ENCODE measurements around the gene IRF8. TPM values are rescaled to one million over a fixed set of nuclear protein-coding genes. Genes with fewer than 3 reads are reported as not detected.
"Not testable (repeated sequence)": the region's sequence is repeated elsewhere in the genome, so short reads cannot be mapped to it uniquely, and the experiment has no call there.

IRF8 gene
- total RNA-seq, 2 experiments from 2014 or later: 323 to 328 TPM

DNA sequence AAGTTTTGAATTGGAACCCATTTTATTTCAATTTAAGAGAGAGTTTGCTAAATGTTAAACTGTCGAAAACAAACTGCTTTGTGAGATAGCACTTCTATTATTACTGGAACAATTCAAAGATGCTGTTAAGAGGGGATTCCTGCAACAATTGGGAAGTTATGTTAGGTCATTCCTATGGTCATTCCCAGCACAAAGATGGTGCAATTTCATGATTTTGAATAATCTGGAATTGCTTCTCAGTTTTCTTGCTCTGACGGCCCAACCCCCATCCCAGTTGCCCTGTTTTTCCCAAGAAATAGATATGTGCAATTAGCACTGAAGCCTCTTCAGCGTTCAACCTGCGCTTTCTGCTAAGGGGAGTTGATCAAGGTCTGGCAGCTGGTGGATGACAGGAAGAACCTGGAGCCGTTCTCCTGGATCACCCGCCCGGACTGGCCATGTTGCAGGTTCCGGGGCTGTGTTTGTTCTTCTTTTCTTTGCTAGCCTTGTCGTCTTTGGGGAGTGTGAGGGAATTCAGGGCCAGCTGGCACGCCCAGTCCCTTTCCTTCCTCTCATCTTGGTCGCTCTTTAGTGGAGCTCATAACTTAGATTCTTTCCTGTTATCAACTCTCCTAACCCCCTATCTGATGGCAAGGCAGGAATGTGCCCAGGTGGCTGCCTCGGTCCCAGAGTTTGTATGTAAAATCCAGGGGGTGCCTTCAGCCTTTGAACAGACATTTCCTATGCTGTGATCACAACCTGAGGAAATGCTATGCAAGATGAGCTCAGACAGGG lies 29.0 kb upstream of the IRF8 start:
- H3K27ac Mint-ChIP-seq: peak overlapping the region; percentile 55
- CTCF ChIA-PET: interaction anchor here (0.6 to 1.1 kb wide), 3 partner anchors 24 to 119 kb away, joined by 3 to 4 read pairs (median 3); no protein-coding TSS in a partner anchor
- intact Hi-C loops (cut with micrococcal nuclease): loop anchor here (1.0 kb wide), 3 partner anchors 10 to 77 kb away; no protein-coding TSS in a partner anchor
- no peaks in the 10 kb centered on the region for H3K27me3 Mint-ChIP-seq (ENCODE audit: low read depth)
- peaks cover 4% of the 10 kb centered on the region for H3K9me3 Mint-ChIP-seq
- no peak for DNase-seq
- H3K4me3 Mint-ChIP-seq: no peak overlapping the region
- no peaks in the 10 kb centered on the region for H3K36me3 Mint-ChIP-seq (ENCODE audit: low read depth)
- H3K4me1 Mint-ChIP-seq (ENCODE audit: low read depth): peaks cover 34% of the 10 kb centered on the region

GRCh38 chr16:85871756-85872155 lies 27.2 kb upstream of the IRF8 start:
- Mint-ChIP-seq H3K9me3 (peaks cover 4% of the 10 kb centered on the region), H3K27ac (peak overlapping the region; percentile 58)
- intact Hi-C loops (cut with micrococcal nuclease): no loop called here

GRCh38 chr16:85872734-85873133 lies 26.2 kb upstream of the IRF8 start:
- CTCF ChIA-PET: no interaction called here
- Mint-ChIP-seq H3K4me3 (no peak overlapping the region), H3K36me3 (ENCODE audit: low read depth) (no peaks in the 10 kb centered on the region), H3K27ac (no peak overlapping the region), H3K9me3 (peaks cover 4% of the 10 kb centered on the region), H3K4me1 (ENCODE audit: low read depth) (peaks cover 34% of the 10 kb centered on the region), H3K27me3 (ENCODE audit: low read depth) (peaks cover 2% of the 10 kb centered on the region)
- no peak for DNase-seq
- intact Hi-C loops (cut with micrococcal nuclease): no loop called here

More at GRCh38 chr16:85871756-85872155, 27.2 kb upstream of the IRF8 start:
- Mint-ChIP-seq H3K4me3 (no peak overlapping the region), H3K4me1 (ENCODE audit: low read depth) (peaks cover 34% of the 10 kb centered on the region), H3K36me3 (ENCODE audit: low read depth) (no peaks in the 10 kb centered on the region), H3K27me3 (ENCODE audit: low read depth) (peaks cover 2% of the 10 kb centered on the region)
- CTCF ChIA-PET: no interaction called here
- DNase-seq: no peak

DNA sequence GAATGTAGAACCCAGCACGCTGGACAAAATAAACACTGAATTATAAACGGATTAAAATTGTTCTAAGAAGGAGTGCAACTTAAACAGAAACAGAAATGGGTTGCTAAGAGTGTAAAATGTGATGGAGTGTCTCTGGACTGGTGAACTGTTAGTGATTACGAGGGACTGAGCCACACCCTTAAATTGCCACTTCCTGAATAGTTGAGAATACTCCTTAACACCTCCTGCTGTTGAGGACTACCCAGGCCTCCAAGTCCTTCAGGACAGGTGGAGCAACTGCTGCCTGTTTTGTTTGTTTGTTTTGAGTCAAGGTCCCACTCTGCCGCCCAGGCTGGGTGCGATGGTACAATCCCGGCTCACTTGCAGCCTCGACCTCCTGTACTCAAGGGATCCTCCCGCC lies 25.8 kb upstream of the IRF8 start:
- no peak for DNase-seq
- intact Hi-C loops (cut with micrococcal nuclease): no loop called here
- H3K27me3 Mint-ChIP-seq (ENCODE audit: low read depth): peaks cover 2% of the 10 kb centered on the region
- H3K36me3 Mint-ChIP-seq (ENCODE audit: low read depth): no peaks in the 10 kb centered on the region
- H3K4me1 Mint-ChIP-seq (ENCODE audit: low read depth): peaks cover 34% of the 10 kb centered on the region
- CTCF ChIA-PET: no interaction called here
- H3K27ac Mint-ChIP-seq: no peak overlapping the region
- no peak overlapping the region for H3K4me3 Mint-ChIP-seq
- H3K9me3 Mint-ChIP-seq: peaks cover 4% of the 10 kb centered on the region

DNA sequence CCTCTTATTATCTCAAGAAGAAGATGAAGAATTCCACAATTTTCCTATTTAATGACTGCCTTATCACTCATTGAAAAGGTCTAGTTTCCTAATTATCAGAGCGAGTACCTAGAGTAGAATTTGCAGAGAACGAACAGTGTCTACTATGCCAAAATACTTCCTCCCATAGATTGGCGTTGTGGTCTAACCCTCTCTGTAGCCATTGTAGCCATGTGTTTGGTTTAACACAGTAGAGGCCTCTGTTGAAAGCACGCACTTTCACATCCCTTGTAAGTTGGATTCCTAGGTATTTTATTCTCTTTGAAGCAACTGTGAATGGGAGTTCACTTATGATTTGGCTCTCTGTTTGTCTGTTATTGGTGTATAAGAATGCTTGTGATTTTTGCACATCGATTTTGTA lies 24.9 kb upstream of the IRF8 start:
- H3K27me3 Mint-ChIP-seq (ENCODE audit: low read depth): not testable (repeated sequence)

DNA sequence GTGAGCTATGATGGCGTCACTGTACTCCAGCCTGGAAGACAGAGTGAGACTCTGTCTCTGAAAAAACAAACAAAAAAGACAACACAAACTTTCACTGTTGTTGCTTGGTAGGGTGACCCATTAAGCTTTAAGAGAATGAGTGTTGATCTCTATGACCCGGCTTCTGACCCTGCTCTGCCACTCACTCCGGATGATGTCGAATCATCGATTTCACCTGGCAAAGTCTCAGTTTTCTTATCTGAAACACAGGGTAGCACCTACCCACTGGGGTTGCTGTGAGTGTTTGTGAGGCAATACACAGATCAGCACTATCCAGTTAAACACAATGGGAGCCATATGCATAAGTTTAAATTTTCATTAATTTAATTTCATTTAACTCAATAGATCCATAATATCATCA lies 20.6 kb upstream of the IRF8 start:
- CTCF ChIA-PET: no interaction called here
- no peak overlapping the region for H3K27ac Mint-ChIP-seq
- DNase-seq: no peak
- H3K4me1 Mint-ChIP-seq (ENCODE audit: low read depth): peaks cover 39% of the 10 kb centered on the region
- no peak overlapping the region for H3K4me3 Mint-ChIP-seq
- intact Hi-C loops (cut with micrococcal nuclease): no loop called here
- H3K27me3 Mint-ChIP-seq (ENCODE audit: low read depth): peaks cover 4% of the 10 kb centered on the region
- no peaks in the 10 kb centered on the region for H3K36me3 Mint-ChIP-seq (ENCODE audit: low read depth)
- H3K9me3 Mint-ChIP-seq: no peaks in the 10 kb centered on the region

More for the DNA sequence above, 24.9 kb upstream of the IRF8 start:
- CTCF ChIA-PET; H3K36me3 Mint-ChIP-seq (ENCODE audit: low read depth); DNase-seq; H3K9me3 Mint-ChIP-seq; intact Hi-C loops (cut with micrococcal nuclease); H3K27ac Mint-ChIP-seq; H3K4me3 Mint-ChIP-seq: not testable (repeated sequence)
- H3K4me1 Mint-ChIP-seq (ENCODE audit: low read depth): peaks cover 28% of the 10 kb centered on the region

GRCh38 chr16:85878875-85879274 lies 20.1 kb upstream of the IRF8 start:
- intact Hi-C loops (cut with micrococcal nuclease): no loop called here
- CTCF ChIA-PET: no interaction called here

GRCh38 chr16:85879549-85879948 lies 19.4 kb upstream of the IRF8 start:
- Mint-ChIP-seq H3K27me3 (ENCODE audit: low read depth) (peaks cover 14% of the 10 kb centered on the region), H3K4me1 (ENCODE audit: low read depth) (peaks cover 44% of the 10 kb centered on the region), H3K27ac (no peak overlapping the region), H3K36me3 (ENCODE audit: low read depth) (no peaks in the 10 kb centered on the region), H3K4me3 (no peak overlapping the region), H3K9me3 (no peaks in the 10 kb centered on the region)
- DNase-seq: no peak
- intact Hi-C loops (cut with micrococcal nuclease): no loop called here
- CTCF ChIA-PET: no interaction called here

More at GRCh38 chr16:85878875-85879274, 20.1 kb upstream of the IRF8 start:
- H3K4me1 Mint-ChIP-seq (ENCODE audit: low read depth): peaks cover 43% of the 10 kb centered on the region
- no peaks in the 10 kb centered on the region for H3K36me3 Mint-ChIP-seq (ENCODE audit: low read depth)
- no peak for DNase-seq
- H3K9me3 Mint-ChIP-seq: no peaks in the 10 kb centered on the region
- no peak overlapping the region for H3K27ac Mint-ChIP-seq
- H3K4me3 Mint-ChIP-seq: no peak overlapping the region
- H3K27me3 Mint-ChIP-seq (ENCODE audit: low read depth): peaks cover 8% of the 10 kb centered on the region

GRCh38 chr16:85879975-85880831 lies 18.8 kb upstream of the IRF8 start:
- H3K9me3 Mint-ChIP-seq: no peaks in the 10 kb centered on the region
- DNase-seq: peak; percentile 56
- H3K4me3 Mint-ChIP-seq: no peak overlapping the region
- peaks cover 44% of the 10 kb centered on the region for H3K4me1 Mint-ChIP-seq (ENCODE audit: low read depth)
- H3K36me3 Mint-ChIP-seq (ENCODE audit: low read depth): no peaks in the 10 kb centered on the region
- CTCF ChIA-PET: no interaction called here
- H3K27ac Mint-ChIP-seq: peak overlapping the region; percentile 57
- H3K27me3 Mint-ChIP-seq (ENCODE audit: low read depth): peaks cover 17% of the 10 kb centered on the region
- intact Hi-C loops (cut with micrococcal nuclease): loop anchor here (1.0 to 10.0 kb wide), 6 partner anchors 8 to 855 kb away; partner anchors contain the start of gene KIAA0513

- Mint-ChIP-seq H3K27me3 (ENCODE audit: low read depth) (peaks cover 18% of the 10 kb centered on the region), H3K9me3 (no peaks in the 10 kb centered on the region), H3K4me3 (no peak overlapping the region), H3K36me3 (ENCODE audit: low read depth) (no peaks in the 10 kb centered on the region), H3K27ac (no peak overlapping the region), H3K4me1 (ENCODE audit: low read depth) (peaks cover 44% of the 10 kb centered on the region)
- intact Hi-C loops (cut with micrococcal nuclease): loop anchor here (1.0 to 10.0 kb wide), 6 partner anchors 7 to 856 kb away; partner anchors contain the start of gene KIAA0513
- no peak for DNase-seq
- CTCF ChIA-PET: no interaction called here
Observed at GRCh38 chr16:85880861-85881260, 18.1 kb upstream of the IRF8 start.

GRCh38 chr16:85881436-85881835 lies 17.5 kb upstream of the IRF8 start:
- Mint-ChIP-seq H3K9me3 (no peaks in the 10 kb centered on the region), H3K27me3 (ENCODE audit: low read depth) (peaks cover 16% of the 10 kb centered on the region), H3K36me3 (ENCODE audit: low read depth) (no peaks in the 10 kb centered on the region), H3K4me1 (ENCODE audit: low read depth) (peaks cover 44% of the 10 kb centered on the region), H3K27ac (no peak overlapping the region), H3K4me3 (no peak overlapping the region)
- no peak for DNase-seq
- intact Hi-C loops (cut with micrococcal nuclease): loop anchor here (2.0 to 10.0 kb wide), 4 partner anchors 21 to 857 kb away; partner anchors contain the start of gene KIAA0513
- CTCF ChIA-PET: interaction anchor here (1.6 kb wide), 1 partner anchor 60 kb away, joined by 5 read pairs; no protein-coding TSS in a partner anchor

- Mint-ChIP-seq H3K4me1 (ENCODE audit: low read depth) (peaks cover 45% of the 10 kb centered on the region), H3K9me3 (no peaks in the 10 kb centered on the region), H3K36me3 (ENCODE audit: low read depth) (no peaks in the 10 kb centered on the region), H3K27me3 (ENCODE audit: low read depth) (peaks cover 16% of the 10 kb centered on the region), H3K4me3 (no peak overlapping the region), H3K27ac (no peak overlapping the region)
- intact Hi-C loops (cut with micrococcal nuclease): loop anchor here (10.0 kb wide), 2 partner anchors 783 to 857 kb away; partner anchors contain the start of gene KIAA0513
- DNase-seq: no peak
- CTCF ChIA-PET: interaction anchor here (0.6 to 1.6 kb wide), 2 partner anchors 10 to 61 kb away, joined by 3 to 5 read pairs; no protein-coding TSS in a partner anchor
Observed at GRCh38 chr16:85882181-85882810, 16.7 kb upstream of the IRF8 start.

All from activated naive CD4-positive, alpha-beta T cell treated with anti-CD3 and anti-CD28 coated beads for 36 hours (primary cell).